ENCODE measurements around the gene SERPINB1. TPM values are rescaled to one million over a fixed set of nuclear protein-coding genes. Genes with fewer than 3 reads are reported as not detected.

SERPINB1 gene
- total RNA-seq, 1 experiment from 2014 or later = 18.4 TPM

DNA sequence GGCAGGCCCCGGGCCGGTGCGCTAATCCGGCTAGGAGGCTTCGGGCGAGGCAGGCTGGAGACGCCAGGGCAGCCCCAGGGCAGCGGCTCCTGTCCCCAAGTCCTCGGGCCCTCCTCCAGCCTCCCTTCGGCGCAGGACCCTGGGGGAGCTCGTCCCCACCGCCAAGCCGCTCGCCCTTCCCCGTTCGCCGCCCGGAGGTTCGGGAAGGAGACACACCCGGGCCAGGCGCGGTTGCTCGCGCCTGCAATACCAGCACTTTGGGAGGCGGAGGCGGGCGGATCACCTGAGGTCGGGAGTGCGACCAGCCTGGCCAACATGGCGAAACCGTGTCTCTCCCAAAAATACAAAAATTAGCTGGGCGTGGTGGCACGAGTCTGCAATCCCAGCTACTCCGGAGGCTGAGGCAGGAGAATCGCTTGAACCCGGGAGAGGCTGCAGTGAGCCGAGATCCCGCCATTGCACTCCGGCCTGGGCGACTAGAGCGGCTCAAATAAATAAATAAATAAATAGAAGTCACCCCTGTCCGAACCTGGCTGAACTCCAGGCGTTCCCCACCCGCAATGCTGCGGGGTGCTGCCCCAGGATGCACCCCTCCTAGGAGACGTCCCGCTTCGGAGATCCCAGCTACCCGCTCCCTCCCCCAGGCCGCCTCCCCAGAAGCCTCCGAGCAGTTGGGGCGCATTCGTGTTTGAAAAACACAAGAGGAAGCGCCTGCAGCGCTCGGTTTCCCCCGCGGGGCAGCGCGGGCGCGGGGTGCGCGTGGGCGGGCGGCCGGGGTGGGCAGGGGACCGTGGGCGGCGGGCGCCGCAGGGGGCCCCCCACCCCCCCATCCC lies 33.9 kb upstream of the SERPINB1 start:
- Histone ChIP-seq H4K91ac (ENCODE audit: insufficient read length, low read depth, low read length) (peak overlapping the region; percentile 53), H3K23ac (ENCODE audit: insufficient read length, low read depth, low read length) (no peak overlapping the region), H3K79me2 (ENCODE audit: insufficient read depth, low read length) (no peaks in the 10 kb centered on the region), H3K4me1 (ENCODE audit: insufficient read depth, low read length) (peaks cover 8% of the 10 kb centered on the region; the same call in 1 of the 2 replicates), H4K5ac (ENCODE audit: insufficient read length, low read depth, low read length) (peak overlapping the region; percentile 24), H3T11ph (ENCODE audit: low read length) (no peak overlapping the region), H2BK15ac (ENCODE audit: low read depth, low read length) (no peak overlapping the region), H3K4ac (ENCODE audit: low read depth, low read length) (no peak overlapping the region; the same call in 1 of the 2 replicates), H3K56ac (ENCODE audit: insufficient read length, low read depth, low read length) (no peak overlapping the region), H2BK20ac (ENCODE audit: low read depth, low read length, poor library complexity, severe bottlenecking) (no peak overlapping the region), H2BK5ac (ENCODE audit: insufficient read length, low read length) (no peak overlapping the region), H3K9ac (ENCODE audit: extremely low read depth, insufficient read length, low read length) (peak overlapping the region; percentile 80), H2AK5ac (ENCODE audit: insufficient read length, low read length) (no peak overlapping the region), H2AFZ (ENCODE audit: low read length) (no peak overlapping the region), H4K8ac (replicated peaks; ENCODE audit: insufficient read length, low read depth, low read length) (no peak overlapping the region), H3K23me2 (ENCODE audit: insufficient read length, low read depth, low read length, poor library complexity, severe bottlenecking) (peaks cover 17% of the 10 kb centered on the region), H3K9me3 (ENCODE audit: control insufficient read depth, low read depth, low read length) (no peaks in the 10 kb centered on the region), H3K79me1 (ENCODE audit: insufficient read depth, low read depth, low read length, poor library complexity, severe bottlenecking) (no peaks in the 10 kb centered on the region), H3K18ac (ENCODE audit: insufficient read length, low read depth, low read length) (peak overlapping the region; percentile 93), H2BK12ac (ENCODE audit: insufficient read length, low read depth, low read length) (peak overlapping the region; percentile 65), H4K20me1 (ENCODE audit: control insufficient read depth, insufficient read depth, insufficient read length) (no peaks in the 10 kb centered on the region), H3K4me2 (ENCODE audit: insufficient read depth, insufficient read length, low read length) (peak overlapping the region; percentile 73), H3K27ac (ENCODE audit: insufficient read length, low read depth, low read length) (no peak overlapping the region), H3K14ac (ENCODE audit: insufficient read depth, low read length) (peak overlapping the region; percentile 96), H3K27me3 (ENCODE audit: insufficient read depth, low read length) (no peaks in the 10 kb centered on the region), H2BK120ac (ENCODE audit: low read depth, low read length, poor library complexity, severe bottlenecking) (no peak overlapping the region)
- Mint-ChIP-seq H3K9me3 (no peaks in the 10 kb centered on the region; a peak in 2 of 5 replicates), H3K36me3 (ENCODE audit: insufficient read depth in 1 of 3, low read depth in 3 of 3) (peaks cover 2 to 7% (median 3%) of the 10 kb centered on the region in 3 experiments; a peak in 1 of 7 replicates), H3K27me3 (ENCODE audit: low read depth) (peaks cover 2% of the 10 kb centered on the region; the same call in 1 of the 2 replicates), H3K27ac (peak overlapping the region in 1 of 3 experiments; percentile 90; a peak in 1 of 7 replicates), H3K4me1 (peaks cover 56 to 57% of the 10 kb centered on the region in 2 experiments), H3K4me3 (peak overlapping the region; percentile 71 to 82)
- peak; percentile 59 for DNase-seq
- WGBS (ENCODE audit: extremely low coverage, insufficient read length, low lambda C conversion rate) = no CpG with 5 or more reads among the region's 73 CpGs
- TF ChIP-seq, protein P1, sequence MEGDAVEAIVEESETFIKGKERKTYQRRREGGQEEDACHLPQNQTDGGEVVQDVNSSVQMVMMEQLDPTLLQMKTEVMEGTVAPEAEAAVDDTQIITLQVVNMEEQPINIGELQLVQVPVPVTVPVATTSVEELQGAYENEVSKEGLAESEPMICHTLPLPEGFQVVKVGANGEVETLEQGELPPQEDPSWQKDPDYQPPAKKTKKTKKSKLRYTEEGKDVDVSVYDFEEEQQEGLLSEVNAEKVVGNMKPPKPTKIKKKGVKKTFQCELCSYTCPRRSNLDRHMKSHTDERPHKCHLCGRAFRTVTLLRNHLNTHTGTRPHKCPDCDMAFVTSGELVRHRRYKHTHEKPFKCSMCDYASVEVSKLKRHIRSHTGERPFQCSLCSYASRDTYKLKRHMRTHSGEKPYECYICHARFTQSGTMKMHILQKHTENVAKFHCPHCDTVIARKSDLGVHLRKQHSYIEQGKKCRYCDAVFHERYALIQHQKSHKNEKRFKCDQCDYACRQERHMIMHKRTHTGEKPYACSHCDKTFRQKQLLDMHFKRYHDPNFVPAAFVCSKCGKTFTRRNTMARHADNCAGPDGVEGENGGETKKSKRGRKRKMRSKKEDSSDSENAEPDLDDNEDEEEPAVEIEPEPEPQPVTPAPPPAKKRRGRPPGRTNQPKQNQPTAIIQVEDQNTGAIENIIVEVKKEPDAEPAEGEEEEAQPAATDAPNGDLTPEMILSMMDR (conservative IDR thresholded peaks at IDR 0.05) = no peak
